Measurements from ENCODE around the gene AZGP1.

The AZGP1 gene

GRCh38 chr7:100017875-100018274 lies 42.0 kb upstream of the AZGP1 start:
- CTCF ChIA-PET, result interaction anchor here (1.1 kb wide), 1 partner anchor 65 kb away, joined by 4 read pairs; no protein-coding TSS in a partner anchor
- DNase-seq (ENCODE audit: extremely low spot score), result no peak
- no peak for TF ChIP-seq FOXK2 (IDR thresholded peaks at IDR 0.05)
- TF ChIP-seq ZNF384 (IDR thresholded peaks at IDR 0.05), result no peak
- no peak for TF ChIP-seq PKNOX1 (IDR thresholded peaks at IDR 0.05)
- TF ChIP-seq FOXM1 (IDR thresholded peaks at IDR 0.05; ENCODE audit: borderline replicate concordance), result no peak
- no peak for TF ChIP-seq LEF1 (IDR thresholded peaks at IDR 0.05; ENCODE audit: borderline replicate concordance)
- no peak for TF ChIP-seq CTBP1 (IDR thresholded peaks at IDR 0.05; ENCODE audit: borderline replicate concordance)
- TF ChIP-seq SUZ12 (IDR thresholded peaks at IDR 0.05), result no peak
- TF ChIP-seq FOXA1 (IDR thresholded peaks at IDR 0.05), result no peak
- no peak for TF ChIP-seq SP1 (IDR thresholded peaks at IDR 0.05)
- TF ChIP-seq ELF4 (IDR thresholded peaks at IDR 0.05), result no peak
- no peak for TF ChIP-seq TARDBP (IDR thresholded peaks at IDR 0.05)
- no peak for TF ChIP-seq NFRKB (IDR thresholded peaks at IDR 0.05)
- no peak for TF ChIP-seq L3MBTL2 (conservative IDR thresholded peaks at IDR 0.05)
- no peak for TF ChIP-seq BHLHE40 (IDR thresholded peaks at IDR 0.05; ENCODE audit: borderline replicate concordance)
- POLR2A ChIA-PET, result no interaction called here

- TF ChIP-seq PKNOX1 (IDR thresholded peaks at IDR 0.05), result no peak
- TF ChIP-seq ZNF384 (IDR thresholded peaks at IDR 0.05), result no peak
- TF ChIP-seq FOXA1 (IDR thresholded peaks at IDR 0.05), result no peak
- TF ChIP-seq TARDBP (IDR thresholded peaks at IDR 0.05), result no peak
- TF ChIP-seq LEF1 (IDR thresholded peaks at IDR 0.05; ENCODE audit: borderline replicate concordance), result no peak
- TF ChIP-seq SUZ12 (IDR thresholded peaks at IDR 0.05), result no peak
- no peak for TF ChIP-seq ARNT (IDR thresholded peaks at IDR 0.05)
- TF ChIP-seq CTBP1 (IDR thresholded peaks at IDR 0.05; ENCODE audit: borderline replicate concordance), result no peak
- TF ChIP-seq ELF4 (IDR thresholded peaks at IDR 0.05), result no peak
- no peak for TF ChIP-seq NFRKB (IDR thresholded peaks at IDR 0.05)
- no peak for TF ChIP-seq FOXK2 (IDR thresholded peaks at IDR 0.05)
- no peak for TF ChIP-seq FOXM1 (IDR thresholded peaks at IDR 0.05; ENCODE audit: borderline replicate concordance)
- no peak for TF ChIP-seq SP1 (IDR thresholded peaks at IDR 0.05)
- no peak for TF ChIP-seq HDGF (IDR thresholded peaks at IDR 0.05; ENCODE audit: borderline replicate concordance)
- TF ChIP-seq L3MBTL2 (conservative IDR thresholded peaks at IDR 0.05), result no peak
- no peak for TF ChIP-seq BHLHE40 (IDR thresholded peaks at IDR 0.05; ENCODE audit: borderline replicate concordance)
- ChIA-PET POLR2A (no interaction called here), CTCF (interaction anchor here (1.1 kb wide), 1 partner anchor 65 kb away, joined by 4 read pairs; no protein-coding TSS in a partner anchor)
These were observed 41.5 kb upstream of the AZGP1 start for GRCh38 chr7:100017300-100017699.

GRCh38 chr7:100016215-100016901 lies 40.5 kb upstream of the AZGP1 start:
- no peak for DNase-seq (ENCODE audit: extremely low spot score)
- ChIA-PET POLR2A (interaction anchor here (1.2 kb wide), 1 partner anchor 87 kb away, joined by 3 read pairs; the partner anchor contains the start of gene GJC3), CTCF (no interaction called here)
- TF ChIP-seq NFRKB (IDR thresholded peaks at IDR 0.05), result no peak

More at GRCh38 chr7:100017300-100017699, 41.5 kb upstream of the AZGP1 start:
- no peak for DNase-seq (ENCODE audit: extremely low spot score)

DNA sequence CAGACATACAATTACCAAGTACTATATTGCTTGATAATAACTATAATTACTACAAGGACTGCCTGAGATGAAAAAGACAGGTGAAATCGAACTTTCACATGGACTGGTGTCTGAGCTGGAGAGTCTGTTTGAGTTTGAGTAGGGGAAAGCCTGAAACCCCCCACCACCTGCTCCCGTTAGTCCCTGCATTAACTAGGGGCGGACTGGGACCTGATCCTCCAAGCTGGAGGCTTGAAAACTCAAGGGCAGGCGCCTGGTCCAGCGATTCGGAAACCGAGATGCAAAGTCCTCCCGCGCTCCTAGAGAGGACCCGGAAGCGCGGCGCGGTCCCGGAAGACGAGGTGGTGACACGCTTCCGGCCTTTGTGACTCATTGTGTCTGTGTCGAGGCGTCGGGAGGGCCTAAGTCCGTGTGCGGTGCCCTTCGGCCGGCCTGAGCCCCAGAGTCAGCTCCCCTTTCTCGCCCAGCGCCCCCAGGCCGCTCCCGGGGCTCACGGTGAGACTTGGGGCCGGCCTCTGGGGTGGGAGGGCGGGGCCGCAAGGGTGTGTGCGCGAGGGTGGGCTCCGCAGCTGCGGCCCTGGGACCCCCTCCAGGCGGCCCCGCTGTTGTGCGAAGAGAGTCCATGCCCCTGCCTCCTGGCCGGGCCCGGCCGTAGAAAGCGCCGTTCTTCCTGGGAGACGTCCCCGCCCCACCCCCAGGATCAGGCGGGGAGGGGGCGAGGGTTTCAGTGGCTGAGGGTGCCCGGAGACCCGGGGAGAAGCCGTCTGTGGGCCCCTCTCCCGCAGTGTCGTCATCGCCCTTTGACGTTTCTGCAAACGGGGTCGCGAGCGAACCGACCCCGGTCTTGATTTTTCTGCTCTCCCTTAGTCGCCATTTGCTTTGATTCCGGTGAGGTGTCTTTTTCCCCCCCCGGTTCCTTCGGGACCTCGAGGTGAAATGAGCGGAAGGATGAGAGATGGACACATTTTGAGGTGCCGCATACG lies 39.7 kb upstream of the AZGP1 start, which contains the start of gene ZKSCAN1:
Gene ZKSCAN1, plus strand, starts transcription at position 365 of the 983 bp plus-strand sequence. CDS start 7,911 bp downstream, outside the sequence.
- DNase-seq (ENCODE audit: extremely low spot score), result peak; percentile 96
- CTCF ChIA-PET, result interaction anchor here (1.3 kb wide), 1 partner anchor 24 kb away, joined by 3 read pairs; no protein-coding TSS in a partner anchor
- POLR2A ChIA-PET, result interaction anchor here (0.6 to 1.3 kb wide), 19 partner anchors 9 to 614 kb away, joined by 3 to 7 read pairs (median 3); partner anchors contain the start of genes GJC3, MBLAC1, TRIM4 and ZKSCAN5
- TF ChIP-seq ZNF384 (IDR thresholded peaks at IDR 0.05), result no peak
- TF ChIP-seq SUZ12 (IDR thresholded peaks at IDR 0.05), result no peak
- TF ChIP-seq ARNT (IDR thresholded peaks at IDR 0.05), result no peak
- no peak for TF ChIP-seq FOXM1 (IDR thresholded peaks at IDR 0.05; ENCODE audit: borderline replicate concordance)
- TF ChIP-seq TARDBP (IDR thresholded peaks at IDR 0.05), result no peak
- TF ChIP-seq CTBP1 (IDR thresholded peaks at IDR 0.05; ENCODE audit: borderline replicate concordance), result no peak
- TF ChIP-seq PKNOX1 (IDR thresholded peaks at IDR 0.05), result no peak; the same call in 1 of the 2 replicates
- no peak for TF ChIP-seq FOXA1 (IDR thresholded peaks at IDR 0.05)
- TF ChIP-seq ELF4 (IDR thresholded peaks at IDR 0.05), result peak; percentile 93
- TF ChIP-seq SP1 (IDR thresholded peaks at IDR 0.05), result no peak
- TF ChIP-seq LEF1 (IDR thresholded peaks at IDR 0.05; ENCODE audit: borderline replicate concordance), result no peak
- TF ChIP-seq HDGF (IDR thresholded peaks at IDR 0.05; ENCODE audit: borderline replicate concordance), result no peak
- TF ChIP-seq L3MBTL2 (conservative IDR thresholded peaks at IDR 0.05), result peak; percentile 40; the same call in 1 of the 2 replicates
- TF ChIP-seq FOXK2 (IDR thresholded peaks at IDR 0.05), result no peak
- TF ChIP-seq BHLHE40 (IDR thresholded peaks at IDR 0.05; ENCODE audit: borderline replicate concordance), result no peak
- TF ChIP-seq NFRKB (IDR thresholded peaks at IDR 0.05), result no peak

DNA sequence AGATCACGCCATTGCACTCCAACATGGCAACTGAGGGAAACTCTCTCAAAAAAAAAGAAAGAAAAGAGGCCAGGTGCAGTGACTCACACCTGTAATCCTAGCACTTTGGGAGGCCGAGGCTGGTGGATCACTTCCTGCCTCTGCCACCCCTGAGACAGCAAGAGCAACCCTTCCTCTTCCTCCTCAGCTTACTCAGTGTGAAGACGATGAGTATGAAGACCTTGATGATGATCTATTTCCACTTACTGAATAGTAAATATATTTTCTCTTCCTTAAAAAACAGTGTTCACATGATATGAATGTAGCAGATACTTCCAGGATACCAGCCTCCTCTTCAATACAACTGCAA lies 37.5 kb upstream of the AZGP1 start:
- ChIA-PET CTCF (no interaction called here), POLR2A (no interaction called here)
- DNase-seq (ENCODE audit: extremely low spot score), result no peak
- TF ChIP-seq FOXA1 (IDR thresholded peaks at IDR 0.05) (no peak), SP1 (IDR thresholded peaks at IDR 0.05) (no peak), HDGF (IDR thresholded peaks at IDR 0.05; ENCODE audit: borderline replicate concordance) (no peak), L3MBTL2 (conservative IDR thresholded peaks at IDR 0.05) (no peak), SUZ12 (IDR thresholded peaks at IDR 0.05) (no peak), ARNT (IDR thresholded peaks at IDR 0.05) (no peak), FOXM1 (IDR thresholded peaks at IDR 0.05; ENCODE audit: borderline replicate concordance) (no peak), FOXK2 (IDR thresholded peaks at IDR 0.05) (no peak), TARDBP (IDR thresholded peaks at IDR 0.05) (no peak), BHLHE40 (IDR thresholded peaks at IDR 0.05; ENCODE audit: borderline replicate concordance) (no peak), ELF4 (IDR thresholded peaks at IDR 0.05) (no peak), CTBP1 (IDR thresholded peaks at IDR 0.05; ENCODE audit: borderline replicate concordance) (no peak), LEF1 (IDR thresholded peaks at IDR 0.05; ENCODE audit: borderline replicate concordance) (no peak)
